GM12878 (cell line): ENCODE measurements around the gene VANGL2. TPM values are rescaled to one million over a fixed set of nuclear protein-coding genes. Genes with fewer than 3 reads are reported as not detected.
A peak's percentile ranks its signal among the peaks of the same experiment; 100 is the strongest.

Source experiments
- ATAC-seq: fragments of 200-7000 bp; cut with Tn5 transposase; 3 replicates; pipeline ENCODE4 v1.9.1; 2020; ENCODE audit warnings: mild to moderate bottlenecking, moderate library complexity
- BruUV-seq: library from RNA; stranded (reverse); fragments of 400-500 nt; replicated peaks from 2 replicates; lab custom pipeline; 2021; lab: Mats Ljungman, UMichigan
- CTCF ChIA-PET: fragments of 300-600 bp; sonication (Branson Sonifier 250); formaldehyde crosslinking; extraction: SDS; loops from one replicate; lab custom pipeline; 2021; ENCODE audit warnings: inconsistent platforms; lab: Yijun Ruan, JAX
- POLR2A ChIA-PET: fragments of 350-600 bp; formaldehyde crosslinking; extraction: SDS; loops from one replicate; lab custom pipeline; 2021; ENCODE audit warnings: inconsistent platforms; lab: Charles Lee
- RAD21 ChIA-PET: fragments of 300-600 bp; sonication (Branson Sonifier 250); formaldehyde crosslinking; loops from one replicate; lab custom pipeline; 2023; ENCODE audit warnings: antibody characterized with exemption; ENCODE audit not compliant: unreplicated experiment; lab: Charles Lee
- SMC1A ChIA-PET: fragments of 300-600 bp; sonication (Branson Sonifier 250); formaldehyde crosslinking; loops from one replicate; lab custom pipeline; 2023; ENCODE audit not compliant: unreplicated experiment, uncharacterized antibody; lab: Charles Lee
- DNase-seq: peaks from one replicate; pipeline ENCODE4 v3.0.0-alpha.2; 2011; ENCODE audit warnings: low read depth, low spot score
- FAIRE-seq: peaks from 3 replicates; lab custom pipeline; 2011; peaks lifted over from hg19 to GRCh38; lab: Jason Lieb, UNC
- H2AFZ ChIP-seq: 2 replicates; pipeline ENCODE4 v1.6.0; 2011; ENCODE audit warnings: low read depth, low read length, control low read depth; ENCODE audit not compliant: control insufficient read depth
- H3K27ac ChIP-seq: 2 replicates; pipeline ENCODE4 v1.5.1; 2011; ENCODE audit warnings: control low read depth; ENCODE audit not compliant: control insufficient read depth, insufficient read depth
- H3K27me3 ChIP-seq, 2 experiments: replicated peaks in 1 of 2; 2 replicates each; pipeline versions ENCODE4 v1.6.0 to v1.6.1; 2011; ENCODE audit warnings: low read length in 1 of 2; ENCODE audit not compliant: control insufficient read depth in 2 of 2, insufficient read depth in 2 of 2
- H3K36me3 ChIP-seq, 2 experiments: 2 replicates each; pipeline ENCODE4 v1.5.1; 2011; ENCODE audit warnings: low read length in 1 of 2; ENCODE audit not compliant: control insufficient read depth in 2 of 2, insufficient read depth in 2 of 2
- H3K4me1 ChIP-seq: 2 replicates; pipeline ENCODE4 v1.6.1; 2011; ENCODE audit warnings: mild to moderate bottlenecking, low read length, moderate library complexity, mixed read lengths; ENCODE audit not compliant: control insufficient read depth, insufficient read depth
- H3K4me2 ChIP-seq: 2 replicates; pipeline ENCODE4 v1.6.0; 2011; ENCODE audit warnings: control low read depth; ENCODE audit not compliant: control insufficient read depth, insufficient read depth
- H3K4me3 ChIP-seq: fragments of 200-600 bp; sonication (generic); 2 replicates; pipeline ENCODE4 v1.5.1; 2016
- H3K79me2 ChIP-seq: 2 replicates; pipeline ENCODE4 v1.6.0; 2011; ENCODE audit warnings: low read length; ENCODE audit not compliant: control insufficient read depth, insufficient read depth
- H3K9ac ChIP-seq: 2 replicates; pipeline ENCODE4 v1.8.0; 2011; ENCODE audit warnings: low read length, control low read depth, mixed read lengths; ENCODE audit not compliant: control insufficient read depth, insufficient read depth
- H3K9me3 ChIP-seq: replicated peaks from 3 replicates; pipeline ENCODE4 v1.5.1; 2011; ENCODE audit warnings: mild to moderate bottlenecking, low read length; ENCODE audit not compliant: control insufficient read depth, insufficient read depth
- H4K20me1 ChIP-seq: 2 replicates; pipeline ENCODE4 v1.6.0; 2011; ENCODE audit not compliant: control insufficient read depth, insufficient read depth
- RBBP5 ChIP-seq: fragments of 200-600 bp; sonication (generic); conservative IDR thresholded peaks from 2 replicates; pipeline ENCODE4 v1.6.1; 2016
- WGBS: methylation state at CpG from one replicate; pipeline ENCODE4 v1.1.6; 2016; ENCODE audit warnings: low lambda C conversion rate; ENCODE audit not compliant: insufficient replicate concordance, insufficient coverage; ENCODE audit errors: missing lambda C conversion rate; 5-methylcytosine and 5-hydroxymethylcytosine counted together
- in situ Hi-C: fragments of 300-500 bp; cut with MboI; formaldehyde crosslinking; loops from 9 replicates; pipeline ENCODE4 v1.14.3; 2018; ENCODE audit warnings: mixed read lengths
- intact Hi-C: fragments of 100-400 bp; cut with micrococcal nuclease; formaldehyde crosslinking; loops from one replicate; pipeline ENCODE4 v1.14.2; 2022; ENCODE audit not compliant: unreplicated experiment
- polyA plus RNA-seq, 11 experiments: library from polyadenylated mRNA; depleted of rRNA in 4 of 11; unstranded in 6 of 11; stranded (reverse) in 5 of 11; fragments of >200 nt; fragmentation: Nextera tagmentation in 4 of 11; fragmentation: Illumina TruSeq in 1 of 11; extraction: Ambion mirVana in 4 of 11; extraction: Trizol in 1 of 11; gene quantifications; 1 replicate in 1 of 11; 2 replicates in 10 of 11; pipeline versions ENCODE4 v1.2.1 to v1.2.3, GENCODE V29; 2011 to 2016; ENCODE audit warnings: inconsistent platforms in 2 of 11, missing spikeins in 2 of 11, low read depth in 1 of 11
- total RNA-seq, 4 experiments: library from RNA; depleted of rRNA in 3 of 4; stranded (reverse); fragments of >200 nt in 3 of 4; fragmentation: Illumina TruSeq in 1 of 4; extraction: Trizol in 1 of 4; gene quantifications; 2 replicates each; pipeline versions ENCODE4 v1.2.1 to v1.2.3, GENCODE V29; 2013 to 2021
- TF ChIP-seq, protein P1 (sequence below): IDR thresholded peaks from 2 replicates; pipeline ENCODE4 v1.6.1; 2012; ENCODE audit warnings: mild to moderate bottlenecking, low read depth, low read length

VANGL2 gene
- total and polyA plus RNA-seq, 10 of the 15 experiments (the other 5 are each of a cell fraction or from before 2014, with no cell fraction given), result 0.10 to 5.0 (median 0.27) TPM

DNA sequence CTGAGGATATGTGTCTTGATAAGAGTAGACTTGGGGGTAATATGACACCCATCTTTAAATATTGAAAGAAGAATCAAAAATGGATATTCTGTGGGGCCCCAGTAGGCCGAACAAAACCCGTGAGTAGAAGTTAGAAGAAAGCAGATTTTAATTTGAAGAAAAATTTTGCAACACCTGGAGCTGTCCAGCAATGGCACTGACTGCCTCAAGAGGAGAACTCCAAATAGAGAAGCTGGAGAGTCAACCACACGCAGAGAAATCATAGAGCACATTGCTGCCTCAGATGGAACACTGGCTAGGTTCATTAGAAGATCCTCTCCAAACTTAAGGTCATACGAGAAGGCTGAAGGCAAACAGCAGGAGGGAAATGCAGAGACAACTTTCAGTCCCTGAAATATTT, 26.7 kb upstream of the VANGL2 start:
- Histone ChIP-seq H3K27me3 (no peaks in the 10 kb centered on the region), H3K4me1 (peaks cover 15% of the 10 kb centered on the region), H3K9ac (no peak overlapping the region), H3K9me3 (no peaks in the 10 kb centered on the region), H2AFZ (no peak overlapping the region), H3K36me3 (no peaks in the 10 kb centered on the region), H3K79me2 (no peaks in the 10 kb centered on the region), H3K4me3 (no peak overlapping the region), H3K27ac (no peak overlapping the region), H4K20me1 (no peaks in the 10 kb centered on the region), H3K4me2 (no peak overlapping the region)
- CTCF ChIA-PET, result interaction anchor here (1.0 to 7.8 kb wide), 9 partner anchors 20 to 288 kb away, joined by 3 to 131 read pairs (median 5); no protein-coding TSS in a partner anchor
- no peak for DNase-seq
- FAIRE-seq, result no peak
- WGBS, result 67% methylated on average over 4 of the region's 4 CpGs
- POLR2A ChIA-PET, result no interaction called here
- RAD21 ChIA-PET, result interaction anchor here (1.2 to 3.5 kb wide), 4 partner anchors 11 to 180 kb away, joined by 3 to 28 read pairs (median 4); no protein-coding TSS in a partner anchor
- SMC1A ChIA-PET, result interaction anchor here (1.2 to 5.0 kb wide), 4 partner anchors 27 to 182 kb away, joined by 3 to 44 read pairs (median 5); partner anchors contain the start of gene CASQ1
- intact Hi-C loops (no loop called here), in situ Hi-C loops (no loop called here)
- no peak for TF ChIP-seq RBBP5
- TF ChIP-seq, protein P1, sequence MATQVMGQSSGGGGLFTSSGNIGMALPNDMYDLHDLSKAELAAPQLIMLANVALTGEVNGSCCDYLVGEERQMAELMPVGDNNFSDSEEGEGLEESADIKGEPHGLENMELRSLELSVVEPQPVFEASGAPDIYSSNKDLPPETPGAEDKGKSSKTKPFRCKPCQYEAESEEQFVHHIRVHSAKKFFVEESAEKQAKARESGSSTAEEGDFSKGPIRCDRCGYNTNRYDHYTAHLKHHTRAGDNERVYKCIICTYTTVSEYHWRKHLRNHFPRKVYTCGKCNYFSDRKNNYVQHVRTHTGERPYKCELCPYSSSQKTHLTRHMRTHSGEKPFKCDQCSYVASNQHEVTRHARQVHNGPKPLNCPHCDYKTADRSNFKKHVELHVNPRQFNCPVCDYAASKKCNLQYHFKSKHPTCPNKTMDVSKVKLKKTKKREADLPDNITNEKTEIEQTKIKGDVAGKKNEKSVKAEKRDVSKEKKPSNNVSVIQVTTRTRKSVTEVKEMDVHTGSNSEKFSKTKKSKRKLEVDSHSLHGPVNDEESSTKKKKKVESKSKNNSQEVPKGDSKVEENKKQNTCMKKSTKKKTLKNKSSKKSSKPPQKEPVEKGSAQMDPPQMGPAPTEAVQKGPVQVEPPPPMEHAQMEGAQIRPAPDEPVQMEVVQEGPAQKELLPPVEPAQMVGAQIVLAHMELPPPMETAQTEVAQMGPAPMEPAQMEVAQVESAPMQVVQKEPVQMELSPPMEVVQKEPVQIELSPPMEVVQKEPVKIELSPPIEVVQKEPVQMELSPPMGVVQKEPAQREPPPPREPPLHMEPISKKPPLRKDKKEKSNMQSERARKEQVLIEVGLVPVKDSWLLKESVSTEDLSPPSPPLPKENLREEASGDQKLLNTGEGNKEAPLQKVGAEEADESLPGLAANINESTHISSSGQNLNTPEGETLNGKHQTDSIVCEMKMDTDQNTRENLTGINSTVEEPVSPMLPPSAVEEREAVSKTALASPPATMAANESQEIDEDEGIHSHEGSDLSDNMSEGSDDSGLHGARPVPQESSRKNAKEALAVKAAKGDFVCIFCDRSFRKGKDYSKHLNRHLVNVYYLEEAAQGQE, result peak; percentile 61; the same call in 1 of the 2 replicates
- BruUV-seq, result no TSS peak
- no peak for ATAC-seq
